HG02840 (cell line): ENCODE measurements around the gene CACNA1C.

Experiments
- ATAC-seq: cut with Tn5 transposase; IDR thresholded peaks from one replicate; pipeline ENCODE4 v1.9.1; 2021; ENCODE audit warnings: mild to moderate bottlenecking, moderate library complexity, moderate number of reproducible peaks; ENCODE audit not compliant: unreplicated experiment, low FRiP score

Gene CACNA1C

DNA sequence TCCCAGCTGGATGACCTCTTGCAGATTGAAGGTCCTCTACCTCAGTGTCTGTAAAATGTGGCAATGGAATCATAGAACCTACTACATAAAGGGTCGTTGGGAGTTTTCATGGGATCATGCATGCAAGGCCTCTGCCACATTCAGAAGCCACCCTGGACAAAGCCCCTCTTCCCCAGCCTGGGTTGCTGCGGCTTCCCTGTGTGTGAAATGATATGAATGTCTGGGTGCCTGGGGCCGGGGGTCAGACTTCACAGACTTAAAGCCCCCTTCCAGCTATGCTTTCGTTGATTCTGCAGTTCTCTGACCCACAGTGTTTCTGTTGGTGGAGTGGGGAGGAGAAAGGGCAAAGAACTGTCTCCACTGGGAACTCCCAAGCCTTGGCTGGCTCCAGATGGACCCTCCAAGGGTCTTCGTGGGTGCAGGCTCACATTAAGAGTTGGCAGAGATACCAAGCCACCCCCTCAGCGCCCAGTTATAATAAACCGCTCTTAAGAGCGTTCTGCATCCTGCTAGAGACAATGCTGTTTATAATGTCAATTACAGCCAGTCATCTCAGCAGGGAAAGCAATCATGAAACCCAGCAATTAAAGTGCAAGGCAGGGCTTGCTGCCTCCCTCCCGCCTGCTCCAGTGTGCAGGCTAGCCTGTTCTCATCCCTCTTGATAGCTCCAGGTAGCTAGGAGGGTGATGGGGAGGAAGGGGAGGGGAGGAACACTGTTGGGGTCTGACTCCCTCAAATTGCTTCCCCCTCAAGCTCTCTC is 531.0 kb downstream of the CACNA1C start:
- ATAC-seq: no peak

- ATAC-seq: no peak
Observed at GRCh38 chr12:2586156-2587038, 533.6 kb downstream of the CACNA1C start.

- ATAC-seq: no peak
Observed at GRCh38 chr12:2588345-2588744, 535.6 kb downstream of the CACNA1C start.

- ATAC-seq: no peak
Observed at GRCh38 chr12:2589381-2589780, 536.6 kb downstream of the CACNA1C start.

DNA sequence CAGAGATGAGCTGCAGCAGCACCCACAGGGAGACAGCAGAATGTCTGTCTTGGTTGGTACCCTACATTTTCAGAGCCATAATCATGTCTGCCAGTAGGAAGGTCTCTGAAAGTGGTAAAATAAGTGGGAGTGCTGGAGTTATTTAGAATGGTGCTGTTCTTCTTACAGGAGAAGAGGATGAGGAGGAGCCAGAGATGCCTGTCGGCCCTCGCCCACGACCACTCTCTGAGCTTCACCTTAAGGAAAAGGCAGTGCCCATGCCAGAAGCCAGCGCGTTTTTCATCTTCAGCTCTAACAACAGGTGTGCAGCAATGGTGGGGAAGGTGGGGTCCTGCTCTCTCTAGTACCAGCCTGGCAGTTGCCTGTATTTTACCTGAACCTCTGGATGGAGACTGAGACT is 540.3 kb downstream of the CACNA1C start:
- ATAC-seq: no peak

- no peak for ATAC-seq
Observed at GRCh38 chr12:2596441-2596840, 543.7 kb downstream of the CACNA1C start.

- no peak for ATAC-seq
Observed at GRCh38 chr12:2605301-2605700, 552.5 kb downstream of the CACNA1C start.

DNA sequence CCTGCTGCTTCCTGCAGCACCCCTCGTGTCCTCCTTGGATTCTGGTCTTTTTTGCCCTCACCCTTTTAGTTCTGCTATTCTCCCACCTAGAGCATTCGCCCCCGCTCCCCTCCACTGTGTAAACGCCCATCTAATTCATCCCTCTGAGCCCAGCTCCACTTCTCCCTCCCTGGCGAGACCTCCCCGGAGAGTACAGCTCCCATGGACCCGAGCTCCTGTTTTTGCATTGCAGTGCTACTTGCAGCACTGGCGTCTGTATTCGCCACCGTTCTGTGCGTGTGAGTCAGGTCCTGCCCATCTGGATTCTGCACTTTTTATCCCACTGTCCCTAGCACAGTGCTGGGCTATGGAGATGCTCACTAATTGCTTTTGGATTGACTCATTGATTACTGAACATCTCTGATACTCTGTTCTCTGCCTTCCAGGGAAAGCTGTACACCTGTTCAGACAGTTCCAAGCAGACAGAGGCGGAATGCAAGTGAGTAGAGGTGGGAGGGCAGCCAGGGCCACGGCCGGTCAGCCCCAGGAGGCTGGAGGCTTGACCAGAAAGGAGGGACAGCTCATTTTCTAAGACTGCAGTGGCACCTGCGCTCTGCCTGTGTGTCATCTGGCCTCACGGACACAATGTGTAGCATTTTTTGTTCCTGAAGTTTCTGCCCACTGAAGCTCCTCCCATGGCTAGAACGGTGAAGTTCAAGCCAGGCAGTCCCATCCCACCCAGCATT is 553.6 kb downstream of the CACNA1C start:
- ATAC-seq: no peak

DNA sequence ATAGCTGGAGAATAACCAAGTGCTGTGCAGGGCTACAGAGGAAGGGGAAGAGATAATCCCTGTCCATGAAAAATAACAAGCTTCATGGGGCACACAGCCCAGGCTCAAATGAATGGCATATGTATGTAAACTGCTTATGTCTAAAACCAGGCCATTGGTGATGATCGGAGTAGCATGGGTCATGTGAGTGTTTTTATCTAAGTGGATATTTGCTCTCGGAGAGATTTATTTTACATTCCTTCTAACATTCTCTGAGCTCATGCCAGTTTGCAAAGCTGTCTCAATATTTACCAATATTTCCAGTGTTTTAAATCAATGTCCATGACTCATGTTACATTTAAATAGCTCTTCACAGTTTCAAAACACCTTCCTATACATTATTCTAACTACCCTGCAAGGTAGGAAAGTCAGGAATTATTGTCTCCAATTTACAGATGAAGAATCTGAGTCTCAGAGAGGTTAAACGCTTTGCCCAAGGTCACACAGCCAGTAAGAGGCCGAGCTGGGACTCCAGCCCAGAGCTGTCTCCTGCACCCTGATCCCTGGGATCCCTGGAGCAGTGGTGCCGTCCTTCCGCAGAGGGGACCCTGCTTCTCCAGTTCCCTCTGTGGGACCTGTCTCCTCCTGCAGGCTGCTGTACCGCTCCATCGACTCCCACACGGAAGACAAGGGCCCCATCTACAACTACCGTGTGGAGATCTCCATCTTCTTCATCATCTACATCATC is 555.3 kb downstream of the CACNA1C start:
- no peak for ATAC-seq

DNA sequence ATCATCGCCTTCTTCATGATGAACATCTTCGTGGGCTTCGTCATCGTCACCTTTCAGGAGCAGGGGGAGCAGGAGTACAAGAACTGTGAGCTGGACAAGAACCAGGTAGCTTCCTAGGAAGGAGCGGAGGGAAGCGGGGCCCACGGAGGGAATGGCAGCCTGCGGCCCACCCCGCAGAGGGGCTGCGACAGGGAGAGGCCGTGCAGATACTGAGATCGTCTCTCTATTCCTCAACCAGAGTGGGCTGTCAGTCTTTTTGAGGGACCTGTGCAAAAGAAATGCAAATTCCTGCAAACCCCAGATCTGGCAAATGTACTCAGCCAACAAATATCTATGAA is 555.8 kb downstream of the CACNA1C start:
- no peak for ATAC-seq

DNA sequence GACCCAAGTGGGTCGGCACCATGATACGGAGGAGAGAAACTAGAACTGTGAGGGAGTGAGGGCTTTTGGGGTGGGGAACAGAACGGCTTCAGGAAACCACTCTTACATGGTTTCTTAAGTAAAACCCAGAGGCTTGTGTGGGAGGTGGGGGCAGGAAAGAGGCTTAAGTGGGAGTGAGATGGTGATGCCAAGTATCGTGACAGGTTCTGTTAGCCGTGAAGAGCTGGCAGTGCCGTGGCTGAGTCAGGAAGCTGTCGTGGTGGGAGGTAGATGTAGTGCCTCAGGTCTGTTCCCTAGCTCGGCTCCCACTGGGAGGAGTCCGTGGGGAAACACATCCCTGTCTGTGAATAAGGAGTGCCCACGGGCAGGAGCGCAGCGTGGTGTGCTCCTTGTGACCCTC is 556.2 kb downstream of the CACNA1C start:
- ATAC-seq: no peak

- no peak for ATAC-seq
Observed at GRCh38 chr12:2610358-2610757, 557.6 kb downstream of the CACNA1C start.

DNA sequence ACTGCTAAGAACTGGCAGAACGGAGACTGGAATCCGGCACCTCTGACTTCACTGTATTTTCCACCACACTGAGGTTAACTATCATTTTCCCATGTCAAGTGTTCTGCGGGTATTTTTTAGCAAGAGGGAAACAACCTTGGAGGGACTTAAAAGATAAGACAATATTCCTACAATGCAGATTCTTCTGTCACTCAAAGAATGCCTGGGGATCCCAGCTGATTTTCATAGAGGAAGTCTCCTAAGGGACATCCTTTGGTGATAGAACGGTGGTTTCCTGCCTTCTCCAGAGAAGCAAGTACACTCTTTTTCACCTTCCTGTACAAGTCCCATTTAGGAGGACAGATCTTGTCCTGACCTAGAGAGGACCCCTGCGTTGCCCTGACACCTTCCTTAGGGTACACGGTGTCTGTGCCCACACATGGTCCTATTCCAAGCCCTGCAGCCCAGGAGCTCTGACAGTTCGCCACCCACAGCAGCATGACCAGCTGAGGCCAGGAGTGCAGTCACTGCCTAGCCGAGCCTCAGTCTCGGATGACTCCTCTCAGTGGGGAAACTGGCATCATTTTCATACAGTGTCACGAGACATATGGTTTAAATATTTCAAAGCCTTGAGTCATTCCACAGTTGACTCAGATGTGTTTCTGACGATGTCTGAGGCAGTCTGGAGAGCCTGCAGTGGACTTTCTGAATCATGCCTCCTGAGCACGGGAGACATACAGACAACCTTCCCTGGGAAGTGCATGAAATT is 560.7 kb downstream of the CACNA1C start:
- ATAC-seq: no peak

DNA sequence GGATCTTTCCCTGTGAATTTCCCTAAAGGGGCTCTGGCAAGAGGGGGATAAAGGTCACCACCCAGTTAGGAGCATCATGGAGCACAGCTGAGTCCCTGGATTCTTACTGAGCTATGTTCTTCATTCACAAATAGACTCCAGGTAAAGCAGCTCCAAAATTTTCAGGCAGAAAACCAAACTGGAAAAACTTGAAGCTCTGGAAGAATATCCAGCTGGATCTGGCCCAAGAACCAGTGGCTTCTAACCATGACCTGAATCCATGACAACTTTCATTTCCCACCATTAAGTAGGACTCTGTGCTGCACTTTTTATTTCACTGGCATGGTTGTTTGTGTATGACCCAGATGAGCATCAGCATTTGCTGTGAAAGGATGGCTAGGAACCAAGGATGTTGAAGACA is 561.6 kb downstream of the CACNA1C start:
- ATAC-seq: no peak

DNA sequence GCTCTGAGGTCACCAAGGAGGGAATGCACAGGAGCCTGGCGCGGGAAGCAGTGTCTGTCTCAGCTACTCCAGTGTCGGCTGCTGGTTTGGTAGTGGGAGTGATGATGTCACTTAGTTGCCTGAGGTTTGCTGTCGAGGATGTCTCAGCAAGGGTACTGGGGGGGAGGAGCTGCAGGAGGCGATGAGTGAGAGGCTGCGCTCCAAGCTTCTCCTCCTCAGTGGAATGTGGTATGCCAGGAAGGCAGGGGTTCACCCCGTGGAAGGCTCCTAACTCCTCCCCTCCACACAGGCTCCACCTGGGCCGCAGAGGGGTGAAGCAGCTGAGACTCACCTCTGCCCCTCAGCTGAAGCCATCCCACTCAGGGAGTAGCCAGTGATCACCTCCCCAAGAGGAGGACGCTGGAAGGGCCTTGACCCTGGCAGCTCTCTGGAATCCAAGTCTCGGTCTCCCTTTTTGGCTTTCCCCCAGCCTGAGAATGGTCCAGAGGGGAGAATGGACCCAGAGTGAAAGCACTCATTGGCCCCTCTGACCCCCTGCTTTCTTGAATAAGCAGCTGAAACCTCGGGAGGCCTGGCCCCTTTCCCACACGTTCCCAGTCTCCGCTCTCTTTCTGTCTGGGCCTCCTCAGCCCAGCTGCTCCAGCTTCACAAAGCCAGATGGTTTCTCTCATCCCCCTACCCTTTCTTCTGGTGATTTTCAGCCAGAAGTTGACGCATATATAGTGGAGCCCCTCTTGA is 563.0 kb downstream of the CACNA1C start:
- no peak for ATAC-seq

DNA sequence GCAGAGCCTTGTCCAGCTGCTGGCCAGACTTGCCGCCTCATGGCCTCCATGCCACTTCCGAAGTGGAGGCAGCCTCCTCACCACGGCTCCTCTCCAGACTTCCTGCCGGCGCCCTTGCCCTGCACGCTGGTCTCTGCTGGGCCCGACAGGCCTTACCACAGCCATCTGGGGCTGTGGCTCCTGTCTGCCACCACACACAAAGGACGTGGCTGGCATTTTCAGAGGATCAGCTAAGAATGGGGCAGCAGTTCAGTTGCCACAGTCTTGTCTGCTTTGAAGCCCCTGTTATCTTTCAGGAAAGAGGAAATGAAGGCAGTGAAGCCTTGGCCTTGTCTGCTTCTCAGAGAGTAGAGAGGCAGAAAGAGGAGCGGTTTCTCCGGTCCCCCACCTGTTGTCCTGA is 564.0 kb downstream of the CACNA1C start:
- no peak for ATAC-seq

DNA sequence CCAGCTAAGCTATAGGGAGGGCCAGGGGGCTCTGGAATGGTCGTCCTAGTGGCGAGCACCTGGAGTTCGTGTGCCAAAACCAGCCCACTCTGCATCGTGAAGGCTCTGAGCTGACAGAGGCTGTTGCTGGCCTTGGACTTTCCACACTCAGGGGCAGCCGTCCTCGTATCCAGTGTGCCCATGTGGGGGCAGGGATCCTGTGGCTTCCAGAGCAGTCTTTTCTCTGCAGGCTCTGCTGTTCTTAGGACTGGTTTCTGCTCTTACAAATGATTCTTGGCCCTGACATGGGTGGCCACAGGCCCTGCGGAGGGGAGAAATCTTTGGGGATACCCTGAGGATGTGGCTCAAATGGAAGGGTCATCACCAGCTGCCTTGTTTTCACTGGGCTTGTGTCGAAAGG is 564.6 kb downstream of the CACNA1C start:
- ATAC-seq: no peak

GRCh38 chr12:2618291-2618995 is 565.7 kb downstream of the CACNA1C start:
- ATAC-seq: no peak

DNA sequence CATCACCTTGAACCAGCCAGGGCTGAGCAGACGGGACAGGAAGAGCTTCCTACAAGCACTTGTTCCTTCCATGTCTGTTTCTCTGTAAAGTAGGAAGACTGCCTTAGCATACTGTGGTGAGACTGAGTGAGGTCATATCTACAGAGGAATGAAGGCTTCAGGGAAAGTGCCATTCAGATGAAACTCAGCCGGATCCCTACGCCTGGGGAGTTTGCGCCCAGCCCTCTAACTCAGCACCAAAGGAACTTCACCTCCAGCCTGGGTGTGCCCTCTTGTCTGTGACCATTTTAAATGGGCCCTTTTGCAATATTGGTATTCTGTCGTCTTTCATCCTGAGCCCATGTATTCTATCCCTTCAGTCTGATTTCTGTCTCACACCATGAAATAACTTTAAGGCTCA is 566.3 kb downstream of the CACNA1C start:
- ATAC-seq: no peak
